HG03520 (cell line): ENCODE data around the gene APBA2.

Source experiments
- ATAC-seq: cut with Tn5 transposase; IDR thresholded peaks from one replicate; pipeline ENCODE4 v1.9.1; 2021; ENCODE audit warnings: mild to moderate bottlenecking, moderate library complexity; ENCODE audit not compliant: unreplicated experiment

Gene APBA2

DNA sequence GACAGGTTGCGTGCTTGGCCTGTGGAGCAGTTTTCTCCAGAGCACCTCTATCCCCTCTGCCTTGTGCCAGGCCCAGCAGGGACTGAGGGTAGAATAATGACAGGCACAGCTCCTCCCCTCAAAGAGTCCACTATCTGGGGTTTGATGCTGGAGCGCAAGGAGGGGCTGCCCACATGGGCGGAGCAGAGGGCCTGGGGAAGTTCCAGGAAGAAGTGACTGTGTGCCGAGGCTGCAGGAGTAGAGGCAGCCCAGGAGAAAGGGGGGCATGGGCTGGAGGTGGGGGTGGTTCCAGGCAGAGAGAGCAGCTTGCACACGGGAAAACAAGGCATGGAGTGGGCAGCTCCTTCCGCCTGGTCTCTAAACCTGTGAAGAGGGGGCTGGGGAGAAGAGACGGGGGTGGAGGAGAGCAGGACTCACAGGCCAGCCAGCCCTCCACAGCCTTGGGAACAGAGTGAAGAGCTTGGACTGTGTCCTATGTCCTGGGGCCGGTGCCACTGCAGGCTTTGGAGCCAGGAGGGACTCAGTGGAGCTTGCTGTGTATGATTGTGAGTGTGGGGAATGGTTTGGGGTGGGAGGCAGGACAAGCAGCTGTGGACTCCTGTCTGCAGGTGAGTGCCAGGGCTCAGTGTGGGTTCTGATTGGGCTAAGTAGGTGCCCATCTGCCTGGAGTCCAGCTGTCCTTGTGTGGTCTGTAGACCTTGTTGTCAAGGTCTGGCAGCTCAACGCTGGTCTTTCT lies 48.1 kb downstream of the APBA2 start:
- no peak for ATAC-seq

DNA sequence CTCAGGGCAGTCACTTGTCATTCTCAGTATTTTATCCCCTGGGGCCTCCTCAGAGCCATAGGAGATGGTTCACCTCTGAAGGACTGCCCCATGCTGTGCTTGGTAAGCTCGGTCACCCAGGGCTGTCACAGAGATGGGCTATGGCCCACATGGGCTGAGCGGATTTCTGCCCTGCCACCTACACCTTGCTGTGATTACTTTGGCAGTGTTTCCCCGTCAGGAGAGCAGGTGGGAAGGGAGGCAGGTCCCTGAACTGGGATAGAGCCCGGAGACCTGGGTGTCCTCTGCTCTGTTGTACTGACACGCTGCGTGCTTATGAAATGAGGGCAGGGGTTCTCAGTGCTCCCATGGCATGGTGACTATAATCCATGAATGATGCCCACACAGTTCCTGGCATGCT lies 48.9 kb downstream of the APBA2 start:
- ATAC-seq = no peak

DNA sequence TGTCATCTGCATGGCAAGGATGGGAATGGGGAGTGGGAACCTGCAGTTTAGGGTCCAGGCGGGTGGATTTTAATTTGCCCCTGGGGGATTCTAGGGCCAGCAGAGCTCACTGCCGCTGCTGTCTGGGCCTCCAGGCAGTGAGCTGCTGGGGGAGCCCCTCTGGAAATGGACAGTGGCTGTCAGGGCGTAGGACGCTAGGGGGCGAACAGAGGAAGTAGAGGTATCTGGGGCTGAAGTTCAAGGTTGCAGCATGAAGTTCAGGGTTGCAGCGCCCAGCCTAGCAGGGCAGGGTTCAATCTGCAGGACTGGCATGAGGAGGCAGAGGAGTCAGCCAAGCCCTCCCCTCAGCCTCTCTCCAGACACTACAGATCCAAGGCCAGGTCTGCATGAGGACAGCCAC lies 49.5 kb downstream of the APBA2 start:
- ATAC-seq = no peak

GRCh38 chr15:28936081-28936480 lies 50.3 kb downstream of the APBA2 start:
- ATAC-seq = no peak

DNA sequence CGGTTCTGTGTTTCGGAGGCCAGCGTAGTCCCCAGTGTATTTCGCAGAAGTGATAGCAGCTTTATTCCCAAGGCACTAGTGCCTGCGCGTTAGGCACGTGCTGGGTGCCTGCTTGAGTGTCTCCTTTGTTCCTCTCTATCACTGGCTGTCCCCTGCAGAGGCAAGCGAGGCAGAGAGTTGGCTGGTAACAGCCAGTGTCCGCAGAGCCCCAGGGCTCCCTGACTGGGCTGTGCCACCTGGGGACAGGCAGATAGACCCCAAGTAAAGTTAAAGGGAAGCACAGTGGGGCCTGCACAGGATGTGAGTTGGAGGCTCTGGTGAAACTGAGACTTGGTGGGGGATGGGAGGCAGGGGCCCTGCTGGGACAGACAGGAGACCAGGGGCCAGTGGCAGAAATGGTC lies 50.7 kb downstream of the APBA2 start:
- no peak for ATAC-seq

GRCh38 chr15:28937271-28937670 lies 51.5 kb downstream of the APBA2 start:
- no peak for ATAC-seq

DNA sequence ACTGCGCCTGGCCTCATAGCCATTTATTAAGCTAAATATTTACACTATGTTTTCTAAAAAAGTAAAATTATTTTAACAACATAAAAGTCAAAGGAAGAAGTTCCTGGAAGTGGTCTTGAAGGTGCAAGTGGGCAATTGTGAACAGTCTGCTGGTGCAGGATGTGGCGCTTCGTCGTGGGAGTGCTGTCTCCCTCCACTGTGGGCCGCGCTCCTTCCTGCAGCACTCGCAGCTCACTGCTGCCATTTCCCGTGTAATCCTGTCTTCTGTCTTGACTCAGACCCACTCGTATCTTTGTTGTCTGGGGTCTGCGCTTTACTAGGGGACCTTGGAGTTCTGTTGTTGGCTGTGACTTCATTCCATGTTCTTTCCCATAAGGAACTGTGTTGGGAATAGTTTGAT lies 56.3 kb downstream of the APBA2 start:
- ATAC-seq = no peak

DNA sequence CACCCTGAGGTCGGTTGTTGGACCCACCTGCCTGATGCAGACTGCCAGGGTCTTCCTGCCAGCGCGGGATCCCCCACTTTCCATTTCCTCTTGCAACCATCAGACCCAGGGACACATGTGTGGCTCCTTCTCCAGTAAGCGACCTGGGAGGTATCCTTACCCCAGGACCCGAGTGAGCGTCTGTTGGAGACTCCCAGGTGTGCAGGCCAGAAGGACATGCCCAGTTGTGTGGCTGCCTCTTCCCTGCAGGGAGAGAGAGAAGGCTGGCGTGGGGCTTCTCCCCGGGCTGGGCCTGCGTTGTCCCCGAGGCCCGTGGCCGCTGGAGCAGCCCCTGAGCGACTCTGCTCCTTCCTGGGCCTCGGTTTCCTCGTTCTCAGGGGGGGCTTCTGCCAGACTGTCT lies 56.8 kb downstream of the APBA2 start:
- ATAC-seq = no peak

GRCh38 chr15:28943146-28943545 lies 57.4 kb downstream of the APBA2 start:
- no peak for ATAC-seq

DNA sequence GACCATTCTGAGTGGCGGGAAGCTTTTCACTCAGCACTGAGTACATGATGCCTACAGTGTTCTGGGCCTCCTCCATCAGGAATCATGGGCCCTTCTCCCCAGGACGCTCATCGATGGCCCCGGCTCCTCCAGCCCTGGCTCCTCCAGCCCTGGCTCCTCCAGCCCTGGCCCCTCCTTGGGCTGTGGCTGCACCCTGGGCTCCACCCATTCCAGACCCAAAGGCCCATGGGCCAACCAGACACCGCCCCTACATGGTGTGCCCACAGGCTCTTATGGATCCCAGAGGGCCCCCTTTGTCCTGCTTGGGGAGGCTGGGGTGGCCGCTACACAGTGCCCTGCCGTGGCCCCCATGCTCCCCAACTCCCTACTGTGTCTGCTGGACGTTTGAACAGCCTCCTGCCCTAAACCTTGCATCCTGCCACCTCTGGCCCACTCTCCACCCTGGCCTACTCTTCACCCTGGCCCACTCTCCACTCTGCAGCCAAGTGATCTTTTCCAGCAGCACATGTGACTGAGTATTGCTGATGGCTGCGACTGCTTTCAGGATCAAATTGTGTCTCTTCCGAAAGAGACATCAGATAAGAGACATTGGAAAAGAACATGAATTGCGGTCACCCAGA lies 57.9 kb downstream of the APBA2 start:
- no peak for ATAC-seq

DNA sequence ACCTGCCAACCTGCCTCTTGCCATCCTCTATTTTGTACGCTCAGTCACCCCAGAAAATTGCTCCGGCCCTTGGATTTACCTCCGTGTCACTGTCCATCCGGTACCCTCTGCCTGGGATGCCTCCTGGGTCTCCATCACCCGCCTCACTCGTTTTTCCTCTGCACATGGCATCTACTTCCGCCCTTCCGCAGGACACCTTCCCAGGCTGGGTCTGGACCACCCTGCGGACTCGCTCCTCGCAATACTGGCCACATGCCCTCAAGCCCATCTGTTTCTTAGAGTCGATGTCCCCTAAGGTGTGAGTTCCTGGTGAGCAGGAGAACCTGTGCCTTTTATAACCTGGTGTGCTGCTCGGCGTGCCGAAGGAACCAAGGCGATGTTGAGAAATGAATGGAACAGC lies 58.5 kb downstream of the APBA2 start:
- ATAC-seq = no peak

GRCh38 chr15:28944696-28945300 lies 59.0 kb downstream of the APBA2 start:
- no peak for ATAC-seq

GRCh38 chr15:28945626-28946230 lies 60.0 kb downstream of the APBA2 start:
- ATAC-seq = no peak

GRCh38 chr15:28946803-28947202 lies 61.0 kb downstream of the APBA2 start:
- no peak for ATAC-seq

DNA sequence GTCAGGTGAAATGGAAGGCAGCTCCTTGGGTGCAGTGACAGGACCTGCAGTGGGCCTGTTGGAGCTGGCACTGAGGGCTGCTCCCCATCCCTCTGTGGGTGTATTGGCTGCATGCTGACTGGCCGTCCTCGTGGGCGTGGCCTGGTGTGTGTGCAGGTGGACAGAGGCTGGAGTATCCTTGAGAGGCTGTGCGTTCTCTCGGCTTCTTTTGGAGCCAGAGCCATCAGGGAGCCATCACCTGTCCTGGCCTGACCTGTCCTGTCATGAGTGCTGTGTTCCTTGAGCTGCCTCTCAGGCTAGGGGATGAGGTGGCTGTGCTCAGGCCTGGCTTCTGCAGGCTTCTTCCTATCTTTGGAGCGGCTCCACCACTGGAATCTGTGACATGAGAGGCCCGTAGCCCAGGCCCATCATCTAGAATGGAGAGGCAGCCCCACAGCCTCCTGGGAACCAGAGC lies 61.5 kb downstream of the APBA2 start:
- no peak for ATAC-seq

GRCh38 chr15:28948036-28948435 lies 62.3 kb downstream of the APBA2 start:
- ATAC-seq = no peak

DNA sequence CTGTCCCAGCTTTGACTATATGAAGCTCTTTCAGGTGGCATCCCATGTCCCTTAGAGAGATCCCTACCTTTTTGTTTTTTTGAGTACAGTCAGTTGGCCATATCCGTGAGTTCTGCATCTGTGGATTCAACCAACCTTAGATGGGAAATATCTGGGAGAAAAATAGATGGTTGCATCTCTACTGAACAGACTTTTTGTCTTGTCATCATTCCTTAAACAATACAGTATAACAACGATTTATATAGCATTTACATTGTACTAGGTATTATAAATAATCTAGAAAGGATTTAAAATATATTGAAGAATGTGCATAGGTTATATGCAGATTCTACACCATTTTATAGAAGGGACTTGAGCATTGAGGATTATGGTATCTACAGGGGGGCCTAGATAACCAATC lies 65.1 kb downstream of the APBA2 start:
- ATAC-seq = no peak

GRCh38 chr15:28952666-28953491 lies 67.1 kb downstream of the APBA2 start:
- no peak for ATAC-seq

GRCh38 chr15:28953573-28954195 lies 67.9 kb downstream of the APBA2 start:
- no peak for ATAC-seq

DNA sequence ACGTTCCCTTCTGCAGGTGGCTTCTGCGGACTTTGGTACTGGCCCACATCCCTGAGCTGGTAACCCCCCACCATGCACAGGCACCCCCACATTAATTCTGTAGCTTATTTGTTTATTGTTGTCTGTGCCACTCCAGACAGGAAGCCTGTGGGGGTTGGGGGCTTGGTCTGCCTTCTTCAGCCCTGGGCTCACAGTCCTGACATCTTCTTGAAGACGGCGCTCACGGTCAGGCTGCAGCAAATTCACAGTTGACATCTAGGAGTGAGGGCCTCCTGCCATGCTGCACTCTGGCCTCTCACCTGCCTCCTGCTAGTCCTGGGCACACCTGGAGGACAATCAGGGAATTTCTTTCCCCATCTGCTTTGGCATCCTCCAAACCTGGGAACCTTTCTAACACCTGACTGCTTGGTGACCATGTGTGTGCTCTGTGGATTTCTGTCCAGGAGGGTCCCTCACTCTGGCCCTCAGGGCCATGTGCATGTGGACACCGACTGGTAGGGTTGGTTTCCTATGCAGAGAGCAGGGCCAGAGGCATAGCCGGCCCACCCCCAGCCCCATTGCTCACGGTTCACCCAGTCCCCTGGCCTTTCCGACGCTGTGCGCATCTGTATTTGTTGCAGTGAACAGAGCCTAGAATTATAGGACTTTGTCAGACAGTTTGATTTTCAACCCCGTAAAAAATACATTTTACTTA lies 68.8 kb downstream of the APBA2 start:
- no peak for ATAC-seq
